Peyer's patch (tissue), 4 donors: Measurements from ENCODE around the gene KDM3A.

Source experiments
- CTCF ChIP-seq, 6 experiments: fragments of 450-650 bp in 4 of 6; fragments of 200-600 bp in 2 of 6; sonication (generic) in 1 of 6; IDR thresholded peaks; one replicate each; pipeline ENCODE4 v1.5.1; 2017 to 2019; ENCODE audit warnings: antibody characterized with exemption in 6 of 6, mild to moderate bottlenecking in 3 of 6, moderate library complexity in 1 of 6
- POLR2A ChIP-seq, 2 donors: fragments of 450-650 bp; IDR thresholded peaks; one replicate each; pipeline ENCODE4 v1.5.1; 2017; ENCODE audit warnings: antibody characterized with exemption in 2 of 2, mild to moderate bottlenecking in 2 of 2, moderate library complexity in 2 of 2

- TF ChIP-seq POLR2A (IDR thresholded peaks at IDR 0.05), result no peak
- no peak for TF ChIP-seq CTCF (IDR thresholded peaks at IDR 0.05)
Observed at GRCh38 chr2:86441882-86442641, 891 bp downstream of the KDM3A start.
